ENCODE data around the gene PAPPA.

PAPPA gene

DNA sequence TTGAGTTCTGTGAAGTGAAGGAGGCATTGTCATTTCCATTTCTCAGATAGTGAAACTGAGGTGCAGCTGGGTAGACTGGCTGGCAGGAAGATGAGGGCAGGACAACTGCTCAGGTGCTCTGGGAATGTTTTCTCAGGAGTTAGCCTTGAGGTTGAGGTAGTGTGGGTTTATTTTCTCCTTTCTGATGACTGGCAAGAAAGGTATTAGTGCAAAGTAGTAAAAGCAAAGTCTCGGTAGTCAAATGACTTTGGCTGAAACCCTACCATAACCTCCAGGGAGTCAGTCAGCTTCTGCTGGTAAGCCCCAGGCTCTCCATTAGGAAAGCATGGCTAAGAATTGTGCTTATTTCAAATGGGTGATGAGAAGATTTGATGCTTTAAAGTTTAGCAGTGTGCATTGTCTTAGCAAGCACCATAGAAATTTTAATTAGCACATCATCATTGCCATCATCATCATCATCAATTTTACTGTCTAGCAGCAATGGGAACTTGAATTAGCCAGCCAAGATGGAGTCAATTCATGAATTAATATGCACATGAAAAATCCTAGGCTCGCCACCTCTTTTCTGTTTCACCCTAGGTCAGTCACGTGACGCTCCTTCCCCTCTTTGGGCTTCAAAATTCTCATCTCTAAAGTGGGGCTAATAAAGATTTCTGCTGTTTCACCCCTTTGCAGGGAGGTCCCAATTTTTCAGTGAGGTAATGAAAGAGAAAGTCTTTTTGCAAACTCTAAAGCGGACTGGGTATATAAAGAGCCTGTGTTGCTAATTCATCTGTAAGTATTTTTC is 10.7 kb upstream of the PAPPA start:
- peaks cover 17% of the 10 kb centered on the region for H3K27me3 Mint-ChIP-seq
- no peak overlapping the region for H3K4me3 Mint-ChIP-seq
- no peaks in the 10 kb centered on the region for H3K9me3 Mint-ChIP-seq
- H3K4me1 Mint-ChIP-seq (ENCODE audit: low read depth), result no peaks in the 10 kb centered on the region
- H3K27ac Mint-ChIP-seq, result no peak overlapping the region
- no peak for DNase-seq
- H3K36me3 Mint-ChIP-seq (ENCODE audit: low read depth), result no peaks in the 10 kb centered on the region

- Mint-ChIP-seq H3K9me3 (no peaks in the 10 kb centered on the region), H3K27me3 (peaks cover 24% of the 10 kb centered on the region), H3K27ac (no peak overlapping the region), H3K4me1 (ENCODE audit: low read depth) (no peaks in the 10 kb centered on the region), H3K36me3 (ENCODE audit: low read depth) (no peaks in the 10 kb centered on the region), H3K4me3 (no peak overlapping the region)
- DNase-seq, result no peak
Measured at GRCh38 chr9:116144038-116144437, 9.6 kb upstream of the PAPPA start.

- no peaks in the 10 kb centered on the region for H3K9me3 Mint-ChIP-seq
- peaks cover 27% of the 10 kb centered on the region for H3K27me3 Mint-ChIP-seq
- H3K4me1 Mint-ChIP-seq (ENCODE audit: low read depth), result no peaks in the 10 kb centered on the region
- H3K27ac Mint-ChIP-seq, result no peak overlapping the region
- no peak for DNase-seq
- no peaks in the 10 kb centered on the region for H3K36me3 Mint-ChIP-seq (ENCODE audit: low read depth)
- no peak overlapping the region for H3K4me3 Mint-ChIP-seq
Measured at GRCh38 chr9:116144555-116144954, 9.0 kb upstream of the PAPPA start.

DNA sequence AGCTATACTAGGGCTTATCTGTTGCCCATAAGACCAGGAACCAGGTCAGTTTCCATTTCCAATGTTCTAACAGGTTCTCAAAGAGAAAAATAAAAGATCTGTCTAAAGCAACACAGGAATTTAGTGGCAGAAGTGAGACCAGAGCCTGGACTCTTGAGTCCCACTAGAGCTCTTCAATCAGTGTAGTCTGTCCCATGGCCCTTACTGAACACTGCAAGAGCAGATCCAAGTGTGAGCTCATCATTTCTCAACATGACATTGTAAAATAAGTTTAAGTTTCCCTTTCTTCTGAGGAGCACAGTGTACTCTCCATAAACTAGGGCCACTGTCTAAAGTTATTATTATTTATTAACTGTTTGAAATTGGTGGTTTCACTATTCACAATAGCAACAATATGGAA is 8.6 kb upstream of the PAPPA start:
- Mint-ChIP-seq H3K27ac (no peak overlapping the region), H3K4me1 (ENCODE audit: low read depth) (no peaks in the 10 kb centered on the region), H3K4me3 (no peak overlapping the region), H3K27me3 (peaks cover 31% of the 10 kb centered on the region), H3K9me3 (no peaks in the 10 kb centered on the region), H3K36me3 (ENCODE audit: low read depth) (no peaks in the 10 kb centered on the region)
- DNase-seq, result no peak

DNA sequence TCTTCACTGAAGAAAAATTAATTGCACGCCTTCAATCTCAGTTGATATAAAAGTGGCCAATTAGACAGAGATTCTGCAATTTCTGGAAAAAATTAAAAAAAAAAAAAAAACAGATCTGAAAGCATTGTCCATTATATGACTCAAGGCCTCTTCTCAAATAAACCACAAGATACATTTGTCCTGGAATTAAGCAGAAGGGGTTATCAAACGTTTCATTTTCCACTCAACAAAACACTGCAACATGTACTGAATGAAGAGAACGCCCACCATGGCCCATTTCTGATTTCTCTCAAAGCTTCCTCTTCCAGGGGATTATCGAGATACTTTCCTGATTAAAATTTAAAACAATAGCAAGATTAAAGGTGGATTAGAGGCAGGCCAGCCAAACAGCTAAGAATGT is 5.8 kb upstream of the PAPPA start:
- Mint-ChIP-seq H3K27ac (no peak overlapping the region), H3K4me1 (ENCODE audit: low read depth) (no peaks in the 10 kb centered on the region), H3K9me3 (no peaks in the 10 kb centered on the region), H3K36me3 (ENCODE audit: low read depth) (no peaks in the 10 kb centered on the region), H3K4me3 (no peak overlapping the region), H3K27me3 (peaks cover 54% of the 10 kb centered on the region)
- no peak for DNase-seq

DNA sequence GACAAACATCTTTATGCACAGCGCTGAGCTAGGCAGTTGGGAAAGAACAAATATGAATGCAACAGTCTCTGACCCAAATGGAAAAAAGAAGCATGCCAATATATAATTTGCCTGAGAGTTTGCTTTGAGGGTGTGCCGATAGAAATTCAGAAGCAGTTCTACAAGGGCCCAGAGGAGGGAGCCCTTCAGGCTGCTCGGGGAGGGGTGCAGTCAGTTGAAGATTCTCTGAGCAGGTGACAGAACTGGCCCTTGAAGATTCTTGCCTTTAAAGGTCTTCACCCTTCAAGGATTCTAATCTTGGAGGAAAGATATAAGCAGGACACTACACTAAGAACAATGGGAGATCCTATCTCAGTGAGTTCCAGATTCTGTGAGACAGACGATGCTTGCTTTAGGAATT is 3.7 kb upstream of the PAPPA start:
- no peak overlapping the region for H3K4me3 Mint-ChIP-seq
- H3K27me3 Mint-ChIP-seq, result peaks cover 65% of the 10 kb centered on the region
- no peak for DNase-seq
- no peak overlapping the region for H3K27ac Mint-ChIP-seq
- no peaks in the 10 kb centered on the region for H3K9me3 Mint-ChIP-seq
- H3K4me1 Mint-ChIP-seq (ENCODE audit: low read depth), result peaks cover 4% of the 10 kb centered on the region
- H3K36me3 Mint-ChIP-seq (ENCODE audit: low read depth), result no peaks in the 10 kb centered on the region

DNA sequence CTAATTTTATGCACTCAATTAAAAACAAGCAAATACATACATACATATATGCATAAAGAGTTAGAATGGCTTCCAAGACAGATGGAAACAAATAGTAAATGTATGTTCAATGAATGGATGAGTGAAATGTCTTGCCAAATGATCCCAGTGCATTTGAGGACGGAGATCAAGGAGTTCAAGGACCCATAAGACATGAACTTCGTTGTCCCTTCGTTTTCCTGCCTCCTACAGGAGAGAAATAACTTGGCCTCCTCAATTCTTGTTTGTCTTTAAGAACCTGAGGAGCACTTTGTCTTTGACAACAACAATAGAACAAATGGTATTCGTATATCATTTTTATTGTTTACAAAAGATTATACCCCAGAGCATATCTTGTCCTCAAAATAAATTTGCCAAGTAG is 2.4 kb upstream of the PAPPA start:
- H3K4me1 Mint-ChIP-seq (ENCODE audit: low read depth), result peaks cover 13% of the 10 kb centered on the region
- H3K27ac Mint-ChIP-seq, result no peak overlapping the region
- H3K27me3 Mint-ChIP-seq, result peaks cover 75% of the 10 kb centered on the region
- DNase-seq, result no peak
- no peak overlapping the region for H3K4me3 Mint-ChIP-seq
- H3K36me3 Mint-ChIP-seq (ENCODE audit: low read depth), result no peaks in the 10 kb centered on the region
- no peaks in the 10 kb centered on the region for H3K9me3 Mint-ChIP-seq

DNA sequence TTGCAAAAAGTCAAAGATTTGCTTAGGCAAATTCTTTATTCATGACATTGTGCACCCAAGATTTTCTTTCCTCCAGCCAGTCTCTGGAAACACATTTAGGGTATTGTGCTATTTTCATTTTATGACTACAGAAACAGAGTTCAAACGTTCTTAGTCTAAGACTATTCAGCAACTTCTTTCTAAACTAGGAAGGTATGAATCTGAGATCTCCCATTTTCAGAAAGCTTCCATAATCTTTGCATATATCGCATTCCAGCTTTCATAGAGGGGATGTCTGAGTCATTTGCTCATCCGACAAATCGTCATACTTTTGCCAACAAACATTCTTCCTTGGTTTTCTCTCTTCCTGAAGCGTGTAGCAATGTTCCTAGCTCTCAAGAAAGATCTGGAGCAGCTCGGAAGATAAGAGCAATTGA is 1.6 kb upstream of the PAPPA start:
- Mint-ChIP-seq H3K27me3 (peaks cover 77% of the 10 kb centered on the region), H3K9me3 (no peaks in the 10 kb centered on the region), H3K4me1 (ENCODE audit: low read depth) (peaks cover 13% of the 10 kb centered on the region), H3K36me3 (ENCODE audit: low read depth) (no peaks in the 10 kb centered on the region), H3K4me3 (no peak overlapping the region), H3K27ac (no peak overlapping the region)
- no peak for DNase-seq

GRCh38 chr9:116152390-116152789 is 1.2 kb upstream of the PAPPA start:
- Mint-ChIP-seq H3K4me1 (ENCODE audit: low read depth) (peaks cover 13% of the 10 kb centered on the region), H3K4me3 (no peak overlapping the region), H3K27ac (no peak overlapping the region), H3K9me3 (no peaks in the 10 kb centered on the region), H3K27me3 (peaks cover 79% of the 10 kb centered on the region), H3K36me3 (ENCODE audit: low read depth) (no peaks in the 10 kb centered on the region)
- DNase-seq, result no peak

DNA sequence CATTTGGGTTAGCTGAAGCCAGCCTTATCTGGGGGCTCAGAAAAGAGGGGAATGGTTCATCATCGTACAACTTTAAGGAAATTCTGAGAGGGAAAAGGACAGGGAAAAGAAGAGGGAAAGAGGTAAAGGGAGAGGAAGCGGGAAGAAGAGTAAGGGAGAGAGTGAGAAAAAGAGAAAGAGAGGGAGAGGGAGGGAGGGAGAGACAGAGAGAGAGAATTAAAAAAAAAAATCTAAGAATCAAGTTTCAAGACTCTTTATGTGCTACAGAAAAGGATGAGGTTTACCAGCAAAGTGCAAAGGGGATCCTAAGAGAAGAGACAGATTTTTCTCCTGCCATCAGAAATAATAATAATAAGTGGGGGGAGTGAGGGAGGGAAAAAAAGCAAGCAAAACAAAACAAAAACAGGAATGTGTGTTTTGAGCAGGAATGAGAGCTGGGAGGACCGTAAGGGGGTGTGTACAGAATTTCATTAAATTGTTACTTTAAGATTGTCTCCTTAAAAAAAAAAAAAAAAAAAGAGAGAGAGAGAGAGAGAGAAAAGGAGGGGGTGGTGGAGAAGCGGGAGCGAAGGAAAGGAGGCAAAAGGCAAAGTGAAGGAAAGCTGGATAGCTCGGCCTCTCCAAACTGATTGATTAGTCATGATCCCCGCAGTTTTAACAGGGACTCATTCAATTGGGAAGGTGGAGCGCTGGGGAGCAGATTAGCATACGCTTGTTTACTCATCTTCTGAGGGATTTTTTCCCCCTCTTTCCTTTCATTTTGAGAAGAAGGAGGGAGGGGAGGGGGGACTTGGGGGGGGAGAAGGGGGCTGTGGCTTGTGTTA is 438 bp upstream of the PAPPA start:
- H3K4me1 Mint-ChIP-seq (ENCODE audit: low read depth), result peaks cover 13% of the 10 kb centered on the region
- peaks cover 81% of the 10 kb centered on the region for H3K27me3 Mint-ChIP-seq
- H3K36me3 Mint-ChIP-seq (ENCODE audit: low read depth), result no peaks in the 10 kb centered on the region
- no peaks in the 10 kb centered on the region for H3K9me3 Mint-ChIP-seq
- H3K27ac Mint-ChIP-seq, result no peak overlapping the region
- DNase-seq, result no peak
- no peak overlapping the region for H3K4me3 Mint-ChIP-seq

DNA sequence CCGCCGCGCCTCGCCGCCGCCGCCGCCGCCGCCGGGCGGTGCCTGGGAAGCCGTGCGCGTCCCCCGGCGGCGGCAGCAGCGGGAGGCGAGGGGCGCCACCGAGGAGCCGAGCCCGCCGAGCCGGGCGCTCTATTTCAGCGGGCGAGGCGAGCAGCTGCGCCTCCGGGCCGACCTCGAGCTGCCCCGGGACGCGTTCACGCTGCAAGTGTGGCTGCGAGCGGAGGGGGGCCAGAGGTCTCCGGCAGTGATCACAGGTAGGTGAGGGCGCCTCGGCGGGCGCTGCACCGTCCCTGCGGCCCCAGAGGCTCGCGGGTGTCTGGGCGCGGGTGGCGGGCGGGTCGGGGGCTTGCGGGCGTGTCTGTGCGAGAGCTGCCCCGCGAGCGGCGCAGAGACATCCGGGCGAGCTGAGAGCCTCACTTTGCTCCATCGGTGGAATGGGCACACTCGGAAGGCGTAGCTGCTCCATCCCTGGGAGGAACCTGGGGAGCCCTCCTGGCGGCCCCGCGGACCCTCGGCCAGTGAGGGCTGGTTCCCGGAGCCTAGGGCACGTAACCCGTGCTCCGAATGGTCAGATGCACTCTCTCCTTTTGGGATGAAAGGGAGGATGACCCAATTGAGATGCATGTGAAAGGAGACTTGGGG is 864 bp downstream of the PAPPA start:
- Mint-ChIP-seq H3K4me1 (ENCODE audit: low read depth) (peaks cover 13% of the 10 kb centered on the region), H3K27me3 (peaks cover 85% of the 10 kb centered on the region), H3K27ac (no peak overlapping the region), H3K4me3 (no peak overlapping the region), H3K36me3 (ENCODE audit: low read depth) (no peaks in the 10 kb centered on the region), H3K9me3 (no peaks in the 10 kb centered on the region)
- DNase-seq, result no peak

DNA sequence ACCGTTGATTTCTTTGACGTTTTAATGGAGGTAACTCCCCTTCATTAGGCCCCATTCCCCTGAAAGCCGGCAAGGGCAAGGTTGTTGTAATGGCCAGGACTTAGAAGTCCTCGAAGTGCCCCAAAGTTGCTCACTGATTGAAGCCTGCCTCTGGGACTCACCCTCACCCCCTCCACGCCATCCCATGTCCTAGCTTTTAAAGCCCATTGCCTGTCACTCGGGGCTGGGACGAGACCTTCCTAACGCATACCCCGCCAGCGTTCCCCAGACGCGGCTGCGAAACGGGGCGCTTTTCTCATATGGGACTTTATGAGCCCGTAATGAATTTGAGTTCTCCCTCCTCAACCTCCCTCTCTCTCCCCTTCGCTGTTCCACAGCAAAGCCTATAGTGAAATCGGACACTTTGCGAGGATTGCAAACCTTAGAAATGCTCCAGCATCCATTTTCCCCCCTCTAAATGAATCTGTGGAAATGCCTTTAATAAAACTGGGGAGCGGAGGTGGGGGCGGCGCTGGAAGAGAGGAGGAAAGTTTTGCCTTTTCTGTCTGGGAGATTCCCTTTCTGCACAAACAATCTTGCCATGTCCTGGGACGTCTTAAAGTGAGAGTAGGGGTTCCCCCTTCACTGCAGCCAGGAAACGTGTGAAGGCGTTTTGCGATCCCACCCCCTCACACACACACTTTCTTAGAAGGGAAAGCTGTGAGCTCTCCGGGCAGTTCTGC is 1.5 kb downstream of the PAPPA start:
- H3K27ac Mint-ChIP-seq, result no peak overlapping the region
- H3K36me3 Mint-ChIP-seq (ENCODE audit: low read depth), result no peaks in the 10 kb centered on the region
- no peak overlapping the region for H3K4me3 Mint-ChIP-seq
- no peaks in the 10 kb centered on the region for H3K9me3 Mint-ChIP-seq
- H3K27me3 Mint-ChIP-seq, result peaks cover 82% of the 10 kb centered on the region
- DNase-seq, result no peak
- peaks cover 13% of the 10 kb centered on the region for H3K4me1 Mint-ChIP-seq (ENCODE audit: low read depth)

DNA sequence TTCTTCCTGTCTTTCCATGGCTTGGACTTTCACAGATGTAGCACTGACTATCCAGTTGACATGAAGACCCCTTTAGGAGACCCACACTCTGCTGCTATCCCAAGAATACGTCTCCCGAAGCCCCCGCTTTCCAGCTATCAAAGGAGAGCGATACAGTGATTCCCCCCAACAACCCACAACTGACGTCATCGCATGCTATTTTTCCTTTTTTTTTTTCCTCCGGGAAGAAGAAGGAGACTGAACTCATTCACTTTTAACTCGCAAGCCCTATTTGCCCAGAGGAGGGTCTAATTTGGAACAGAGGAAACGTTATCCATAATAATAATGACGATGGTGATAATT is 2.1 kb downstream of the PAPPA start:
- no peak overlapping the region for H3K27ac Mint-ChIP-seq
- H3K36me3 Mint-ChIP-seq (ENCODE audit: low read depth), result no peaks in the 10 kb centered on the region
- no peak overlapping the region for H3K4me3 Mint-ChIP-seq
- peaks cover 81% of the 10 kb centered on the region for H3K27me3 Mint-ChIP-seq
- H3K4me1 Mint-ChIP-seq (ENCODE audit: low read depth), result peaks cover 13% of the 10 kb centered on the region
- no peak for DNase-seq
- H3K9me3 Mint-ChIP-seq, result no peaks in the 10 kb centered on the region

DNA sequence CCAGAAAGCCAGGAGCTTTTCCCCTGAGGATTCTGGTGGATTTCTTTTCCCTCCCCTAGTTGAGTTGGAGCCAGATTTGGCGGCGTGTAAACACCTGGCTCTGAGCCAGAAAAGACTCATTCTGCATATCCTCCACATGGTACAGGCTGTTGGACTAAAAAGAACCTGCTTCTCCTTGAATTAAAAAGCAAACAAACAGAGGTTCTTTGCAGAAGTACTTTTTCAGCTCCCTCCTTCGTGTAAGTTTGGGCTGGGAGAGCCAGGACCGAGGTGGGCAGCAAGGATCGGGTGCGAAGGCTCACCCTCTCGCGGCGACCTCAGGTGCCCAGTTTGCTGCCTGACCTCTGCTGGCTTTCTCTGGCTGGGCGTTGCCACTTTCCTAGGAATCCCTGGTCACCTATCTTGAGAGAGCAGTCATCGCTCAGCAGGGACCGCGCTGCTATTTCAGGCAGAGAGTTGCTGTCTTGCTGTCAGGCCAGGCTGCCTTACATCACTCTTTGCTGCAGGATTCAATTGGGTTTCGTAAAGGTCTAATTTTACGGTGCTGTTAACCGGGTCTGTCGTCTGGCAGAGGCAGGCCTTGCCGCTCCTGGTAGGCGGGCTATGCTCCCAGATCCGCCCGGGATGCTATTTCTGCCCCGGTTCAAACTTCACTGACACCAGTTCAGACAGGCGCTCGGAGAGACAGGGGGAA is 3.2 kb downstream of the PAPPA start:
- peaks cover 80% of the 10 kb centered on the region for H3K27me3 Mint-ChIP-seq
- DNase-seq, result no peak
- no peak overlapping the region for H3K27ac Mint-ChIP-seq
- no peaks in the 10 kb centered on the region for H3K9me3 Mint-ChIP-seq
- H3K4me1 Mint-ChIP-seq (ENCODE audit: low read depth), result peaks cover 13% of the 10 kb centered on the region
- no peaks in the 10 kb centered on the region for H3K36me3 Mint-ChIP-seq (ENCODE audit: low read depth)
- H3K4me3 Mint-ChIP-seq, result no peak overlapping the region
